OCI-LY7 (cell line): ENCODE data around the gene RCOR1.

Source experiments
- EZH2phosphoT487 ChIP-seq: fragments of 200-600 bp; sonication (generic); IDR thresholded peaks from 2 replicates; pipeline ENCODE4 v1.6.1; 2018; ENCODE audit warnings: low read depth, borderline replicate concordance, mild to moderate bottlenecking, mixed run types, antibody characterized with exemption, low read length, moderate library complexity, mixed read lengths
- TF ChIP-seq, protein P1 (sequence below): fragments of 200-600 bp; sonication (generic); conservative IDR thresholded peaks from 2 replicates; pipeline ENCODE4 v1.5.1; 2014; ENCODE audit warnings: mild to moderate bottlenecking, antibody characterized with exemption, low read length, moderate library complexity, mixed read lengths

DNA sequence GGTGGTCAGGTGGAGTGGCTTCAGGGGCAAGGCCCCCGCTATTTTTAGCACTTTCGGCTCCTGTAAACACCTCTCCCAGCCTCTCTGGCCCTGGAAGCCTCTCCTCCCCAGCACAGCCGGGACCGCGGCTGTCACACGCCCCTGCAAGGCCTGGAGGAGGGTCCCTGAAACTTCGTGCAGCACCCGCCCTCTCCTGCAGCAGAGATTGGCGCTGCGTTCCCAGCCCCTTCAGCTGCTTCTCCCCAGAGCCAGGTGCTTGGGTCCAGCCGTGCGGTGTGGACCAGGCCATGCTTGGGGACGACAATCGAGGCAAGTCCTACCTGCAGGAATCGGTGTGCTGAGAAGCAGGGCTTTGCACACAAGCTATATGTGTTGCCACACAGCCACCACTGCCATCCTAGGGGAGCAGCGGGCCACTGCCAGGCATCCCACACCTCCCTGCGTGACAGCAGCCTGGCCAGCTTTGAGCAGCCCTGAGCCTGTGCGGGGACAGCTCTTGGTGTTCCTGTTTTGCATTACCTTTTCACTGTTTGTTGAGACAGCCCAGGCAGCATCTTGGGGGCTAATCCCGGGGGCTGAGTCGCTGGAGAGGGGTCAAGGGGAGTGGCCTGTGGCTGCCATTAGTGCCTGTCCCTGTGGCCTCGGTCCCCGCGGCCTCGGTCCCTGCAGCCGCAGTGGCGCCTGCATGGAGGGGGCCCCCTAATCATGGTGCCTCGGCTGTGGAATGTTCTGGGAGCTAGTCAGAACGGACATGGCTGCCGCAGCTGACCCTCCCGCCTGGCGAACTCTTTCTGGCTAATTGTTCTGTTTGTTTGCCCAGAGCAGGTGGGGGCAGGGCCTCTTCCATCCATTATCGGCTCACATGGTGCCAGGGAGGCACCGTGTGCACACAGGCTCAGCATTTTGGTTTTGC lies 157.2 kb downstream of the RCOR1 start:
- TF ChIP-seq, protein P1, sequence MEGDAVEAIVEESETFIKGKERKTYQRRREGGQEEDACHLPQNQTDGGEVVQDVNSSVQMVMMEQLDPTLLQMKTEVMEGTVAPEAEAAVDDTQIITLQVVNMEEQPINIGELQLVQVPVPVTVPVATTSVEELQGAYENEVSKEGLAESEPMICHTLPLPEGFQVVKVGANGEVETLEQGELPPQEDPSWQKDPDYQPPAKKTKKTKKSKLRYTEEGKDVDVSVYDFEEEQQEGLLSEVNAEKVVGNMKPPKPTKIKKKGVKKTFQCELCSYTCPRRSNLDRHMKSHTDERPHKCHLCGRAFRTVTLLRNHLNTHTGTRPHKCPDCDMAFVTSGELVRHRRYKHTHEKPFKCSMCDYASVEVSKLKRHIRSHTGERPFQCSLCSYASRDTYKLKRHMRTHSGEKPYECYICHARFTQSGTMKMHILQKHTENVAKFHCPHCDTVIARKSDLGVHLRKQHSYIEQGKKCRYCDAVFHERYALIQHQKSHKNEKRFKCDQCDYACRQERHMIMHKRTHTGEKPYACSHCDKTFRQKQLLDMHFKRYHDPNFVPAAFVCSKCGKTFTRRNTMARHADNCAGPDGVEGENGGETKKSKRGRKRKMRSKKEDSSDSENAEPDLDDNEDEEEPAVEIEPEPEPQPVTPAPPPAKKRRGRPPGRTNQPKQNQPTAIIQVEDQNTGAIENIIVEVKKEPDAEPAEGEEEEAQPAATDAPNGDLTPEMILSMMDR, result no peak
- no peak for TF ChIP-seq EZH2phosphoT487
